ENCODE measurements around the gene AIP.

AIP gene

DNA sequence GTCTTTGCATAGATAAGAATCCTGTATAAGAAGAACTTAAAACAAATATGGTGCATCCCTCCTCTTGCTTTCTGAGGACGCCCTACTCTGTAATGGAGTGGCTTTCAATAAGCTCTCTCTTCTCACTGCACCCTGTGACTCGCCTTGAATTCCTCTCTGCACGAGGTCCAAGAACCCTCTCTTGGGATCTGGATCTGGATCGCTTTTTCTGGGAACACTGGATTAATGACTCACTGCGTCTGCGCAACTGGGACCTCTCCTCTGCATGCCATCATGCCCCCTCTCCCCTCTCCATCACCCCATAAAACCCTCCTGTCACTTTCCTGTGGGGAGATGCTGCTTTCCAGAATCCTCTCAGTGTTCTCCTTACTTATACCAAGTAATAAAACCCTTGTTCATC, 55.5 kb downstream of the AIP start:
- DNase-seq, result no peak

DNA sequence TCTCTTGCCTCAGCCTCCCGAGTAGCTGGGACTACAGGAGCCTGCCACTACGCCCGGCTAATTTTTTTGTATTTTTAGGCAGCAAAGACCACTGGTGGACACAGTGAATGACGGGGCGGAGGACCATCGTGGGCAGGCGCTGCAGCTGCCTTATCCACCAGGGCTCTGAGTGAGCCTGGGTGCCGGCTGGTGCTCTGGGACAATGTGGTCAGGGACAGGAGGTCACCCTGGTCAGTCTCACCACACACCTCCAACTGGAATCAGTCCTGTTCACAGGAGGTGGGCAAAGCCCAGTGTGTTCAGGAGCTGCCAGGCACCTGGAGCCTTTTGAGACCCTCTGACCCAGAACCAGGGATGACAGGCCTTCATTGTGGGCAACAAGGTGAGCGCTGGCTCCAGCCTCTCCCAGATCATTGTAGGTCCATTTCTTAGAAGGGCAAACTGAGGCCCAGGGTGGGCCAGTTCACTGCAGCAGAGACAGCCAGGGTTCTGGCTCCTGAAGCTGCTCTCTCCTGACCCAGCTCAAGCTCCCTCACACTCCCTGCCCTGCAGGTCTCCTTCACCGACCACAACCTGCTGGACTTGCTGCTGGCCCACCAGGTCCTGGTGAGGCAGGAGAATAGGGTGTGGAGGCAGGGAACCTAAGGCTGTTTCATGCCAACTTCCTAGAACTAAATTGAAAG, 56.1 kb downstream of the AIP start:
- no peak for DNase-seq

DNA sequence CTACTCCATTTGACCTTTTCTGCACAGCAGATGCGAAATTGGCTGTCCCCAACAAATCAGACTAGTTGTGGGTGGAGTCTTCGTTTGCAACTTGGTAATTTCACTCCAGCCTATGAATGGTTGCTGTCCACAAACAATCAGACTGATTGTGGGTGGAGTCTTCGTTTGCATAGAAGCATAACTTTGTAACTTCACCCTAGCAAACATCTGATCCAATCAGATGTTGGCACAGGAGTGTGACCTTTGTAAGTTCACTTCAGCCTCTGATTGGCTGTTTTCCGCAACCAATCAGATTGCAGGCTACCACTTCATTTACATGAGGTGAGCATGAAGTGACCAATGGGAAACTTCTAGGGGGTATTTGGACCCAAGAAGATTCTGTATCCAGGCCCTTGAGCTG, 56.7 kb downstream of the AIP start:
- no peak for DNase-seq

All from right forelimb (tissue), 1 donor.